ENCODE measurements around the gene CALD1.
A peak's percentile ranks its signal among the peaks of the same experiment; 100 is the strongest.

CALD1 gene

DNA sequence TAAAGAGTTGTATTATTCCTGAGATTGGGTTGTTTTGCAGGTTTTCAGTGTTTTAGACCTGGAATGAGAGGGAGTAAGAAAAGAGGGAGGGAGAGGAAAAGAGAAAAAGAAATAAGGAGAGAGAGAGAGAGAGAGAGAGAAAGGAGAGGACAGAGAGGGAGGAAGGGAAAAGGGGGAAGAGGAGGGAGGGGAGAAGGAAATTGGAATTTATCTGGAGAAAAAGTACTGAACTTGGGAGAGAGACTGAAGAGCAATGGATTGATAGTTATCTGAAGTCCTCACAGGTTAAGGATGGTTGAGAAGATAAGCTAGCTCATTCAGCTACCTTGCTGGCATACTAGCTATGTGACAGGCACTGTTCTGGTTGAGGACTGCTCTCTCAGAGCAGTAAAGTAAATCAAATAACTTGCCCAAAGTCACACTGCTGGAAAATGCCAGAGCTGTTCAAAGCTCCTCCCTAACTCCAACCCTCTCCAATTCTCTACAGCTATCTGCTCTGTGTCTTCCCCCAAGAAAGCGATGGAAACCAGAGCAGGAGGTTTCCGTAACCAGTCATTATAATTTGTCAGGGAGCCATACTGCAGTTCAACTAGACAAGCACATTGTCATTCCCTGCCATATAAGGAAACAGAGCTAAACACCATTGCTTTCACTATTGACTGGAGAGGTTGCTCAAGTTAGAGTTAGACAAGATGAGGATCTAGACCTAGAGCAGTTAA lies 10.7 kb downstream of the CALD1 start:
- no peak for DNase-seq

DNA sequence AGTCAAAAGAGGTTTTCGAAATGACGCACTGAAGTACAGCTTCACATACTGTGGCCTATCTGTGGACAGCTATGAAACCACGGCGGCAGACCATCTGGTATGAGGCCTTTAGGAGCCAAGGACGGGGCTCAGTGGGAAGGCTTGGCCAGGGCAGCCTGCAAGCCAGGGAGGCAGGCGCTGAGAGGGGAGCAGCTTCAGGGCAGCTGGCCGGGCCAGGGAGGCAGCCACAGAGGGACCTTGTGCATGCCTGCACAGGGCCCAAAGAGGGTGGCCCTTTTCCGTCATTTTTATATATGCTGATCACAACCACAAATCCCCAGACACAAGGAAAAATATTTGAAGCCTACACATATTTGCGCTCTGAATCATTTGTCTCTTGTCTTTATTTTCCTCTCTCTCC lies 13.5 kb downstream of the CALD1 start:
- no peak for DNase-seq

DNA sequence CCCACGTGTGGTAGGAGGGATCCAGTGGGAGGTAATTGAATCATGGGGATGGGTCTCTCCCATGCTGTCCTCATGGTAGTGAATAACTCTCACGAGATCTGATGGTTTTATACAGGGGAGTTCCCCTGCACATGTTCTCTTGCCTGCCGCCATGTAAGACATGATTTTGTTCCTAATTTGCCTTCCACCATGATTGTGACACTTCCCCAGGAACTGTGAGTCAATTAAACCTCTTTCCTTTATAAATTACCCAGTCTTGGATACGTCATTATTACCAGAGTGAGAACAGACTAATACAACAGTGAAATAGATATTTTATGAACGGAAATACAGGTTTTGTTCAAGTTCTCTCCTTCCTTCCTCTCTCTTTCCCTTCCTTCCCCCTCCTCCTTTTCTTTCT lies 15.8 kb downstream of the CALD1 start:
- no peak for DNase-seq

DNA sequence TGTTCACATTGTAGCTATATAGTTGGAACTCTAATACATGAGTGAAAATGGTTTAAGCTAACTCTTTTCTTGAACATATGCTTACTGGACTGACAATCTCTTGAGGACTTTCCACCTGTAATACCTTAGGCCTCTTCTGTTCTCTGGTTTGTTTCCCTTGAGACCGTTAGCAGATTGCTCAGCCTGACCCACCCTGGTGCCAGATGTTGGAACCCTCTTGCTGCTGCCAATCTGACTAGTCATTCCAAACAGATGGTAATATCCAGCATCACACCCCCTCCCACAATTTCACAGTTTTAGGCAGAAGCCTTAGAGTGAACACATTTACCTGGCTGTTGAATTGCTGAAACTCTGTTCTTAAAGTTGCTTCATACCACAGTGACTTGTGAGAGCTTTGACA lies 18.7 kb downstream of the CALD1 start:
- DNase-seq: no peak

DNA sequence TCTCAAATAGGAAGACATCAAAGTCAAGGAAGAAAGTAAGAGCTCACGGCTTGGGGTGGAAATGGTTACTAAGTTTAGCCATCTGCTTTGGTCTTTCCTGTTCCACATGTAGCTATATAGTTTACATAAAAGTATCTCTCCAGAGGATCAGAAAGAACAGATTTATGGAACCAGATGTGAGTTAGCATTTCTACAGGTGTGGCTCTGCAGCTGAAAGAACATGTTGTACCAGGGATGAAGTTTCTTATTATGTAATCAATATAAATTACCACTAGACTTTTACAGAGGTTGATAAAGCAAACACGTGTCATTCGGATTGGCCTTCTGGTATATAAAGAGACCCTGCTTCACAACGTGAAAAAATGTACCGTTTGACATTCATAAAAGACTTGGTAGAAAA lies 19.9 kb downstream of the CALD1 start:
- DNase-seq: no peak

DNA sequence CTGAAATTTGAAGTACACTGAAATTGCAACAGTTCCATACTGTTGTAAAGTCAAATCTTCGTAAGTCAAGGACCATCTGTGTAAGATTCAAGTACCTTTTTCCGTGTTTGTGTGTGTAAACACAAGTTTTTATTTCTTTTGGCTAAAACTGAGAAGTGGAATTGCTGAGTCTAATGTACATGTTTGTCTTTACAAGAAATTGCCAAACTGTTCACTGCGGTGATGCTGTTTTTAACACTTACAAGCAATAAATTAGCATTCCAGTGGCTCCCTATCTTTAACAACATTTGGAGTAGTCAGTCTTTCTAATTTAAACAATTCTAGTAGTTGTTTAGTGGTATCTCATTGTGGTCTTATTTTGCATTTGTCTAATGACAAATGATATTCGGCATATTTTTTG lies 23.3 kb downstream of the CALD1 start:
- DNase-seq: no peak

DNA sequence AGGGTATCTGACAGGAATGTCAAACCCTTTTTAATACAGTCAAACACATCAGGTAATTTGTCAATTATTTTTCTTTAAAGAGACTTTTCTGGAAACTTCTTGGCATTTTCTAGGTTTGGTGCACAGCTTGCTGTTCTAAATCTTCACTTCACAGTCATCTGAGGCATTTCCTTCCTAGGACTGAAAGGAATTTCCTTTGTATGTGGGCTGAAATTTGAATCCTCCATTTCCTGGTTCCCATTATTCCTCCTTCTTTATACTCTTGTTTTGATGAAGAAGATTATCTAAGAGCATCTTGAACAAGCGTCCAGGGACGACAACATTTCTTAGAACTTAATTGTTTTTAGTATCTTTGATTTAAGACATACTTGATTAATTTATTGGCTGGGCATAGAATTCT lies 24.9 kb downstream of the CALD1 start:
- no peak for DNase-seq

DNA sequence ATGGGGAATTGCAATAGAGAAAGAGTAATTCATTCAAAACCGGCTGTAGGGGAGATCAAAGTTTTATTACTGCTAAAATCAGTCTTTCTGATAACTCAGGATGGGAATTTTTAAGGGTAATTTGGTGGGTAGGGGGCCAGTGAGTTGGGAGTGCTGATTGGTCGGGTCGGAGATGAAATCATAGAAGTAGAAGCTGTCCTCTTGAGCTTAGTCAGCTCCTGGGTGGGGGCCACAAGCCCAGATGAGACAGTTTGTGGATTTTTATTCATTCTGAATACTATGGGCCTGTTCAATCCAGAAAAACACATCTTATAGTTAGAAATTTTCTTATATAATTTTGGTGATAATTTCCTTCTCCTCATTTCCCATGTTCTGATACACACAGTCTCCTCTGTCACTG lies 25.4 kb downstream of the CALD1 start:
- DNase-seq: no peak

DNA sequence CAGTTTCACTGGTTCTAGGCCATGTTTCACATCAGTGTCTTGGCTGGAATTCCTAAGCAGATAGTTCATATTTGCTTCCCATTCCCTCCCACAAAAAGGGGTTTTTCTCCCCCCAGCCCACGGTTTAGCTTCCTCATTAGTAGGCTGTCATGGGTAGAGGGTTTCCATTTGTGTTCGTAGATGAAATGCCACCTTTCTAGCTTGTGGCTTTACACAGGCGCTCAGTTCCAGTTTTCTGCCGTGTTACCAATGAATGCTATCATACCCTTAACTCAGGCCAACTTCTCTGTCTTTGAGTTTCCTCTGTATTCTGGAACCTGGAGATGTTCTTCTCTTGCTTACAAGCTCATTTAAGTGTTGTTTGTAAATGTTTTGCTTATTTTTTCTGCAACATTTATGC lies 26.8 kb downstream of the CALD1 start:
- DNase-seq: no peak

DNA sequence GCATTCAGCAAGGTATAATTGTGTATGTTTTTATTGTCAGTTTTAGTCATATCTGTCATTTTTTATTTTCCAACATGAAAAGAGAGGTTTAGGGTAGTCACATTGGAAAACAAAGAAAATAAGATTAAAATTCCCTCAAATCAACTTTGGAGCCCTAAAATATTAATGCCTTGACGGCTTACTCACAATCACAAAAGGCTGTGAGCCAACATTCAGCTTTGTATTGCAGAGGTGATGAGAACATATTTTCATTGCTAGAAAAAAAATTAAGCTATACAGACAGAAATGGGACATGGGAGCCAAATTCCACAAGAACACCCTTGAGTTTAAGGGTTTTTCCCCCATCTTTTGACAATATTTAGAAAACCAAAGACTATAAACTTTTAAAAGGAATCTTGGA lies 30.2 kb downstream of the CALD1 start:
- no peak for DNase-seq

DNA sequence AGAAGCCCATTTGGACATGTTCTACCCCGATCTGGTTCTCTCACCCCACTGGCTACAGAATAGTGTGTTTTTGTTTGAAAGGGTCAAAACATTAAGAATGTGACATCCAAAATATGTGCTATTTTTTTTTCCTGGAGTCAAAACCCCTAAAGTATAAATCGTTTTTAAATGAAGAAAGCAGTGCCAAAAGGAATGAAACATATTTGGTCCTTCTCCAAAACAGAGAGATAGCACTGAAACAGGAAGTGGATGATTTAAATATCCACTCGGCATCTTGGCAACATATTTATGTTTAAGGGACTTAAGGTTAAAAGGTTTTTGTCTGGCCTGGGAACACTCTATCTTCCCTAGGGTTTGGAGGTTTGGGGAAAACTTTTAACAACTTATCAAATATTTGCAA lies 32.3 kb downstream of the CALD1 start:
- DNase-seq: no peak

DNA sequence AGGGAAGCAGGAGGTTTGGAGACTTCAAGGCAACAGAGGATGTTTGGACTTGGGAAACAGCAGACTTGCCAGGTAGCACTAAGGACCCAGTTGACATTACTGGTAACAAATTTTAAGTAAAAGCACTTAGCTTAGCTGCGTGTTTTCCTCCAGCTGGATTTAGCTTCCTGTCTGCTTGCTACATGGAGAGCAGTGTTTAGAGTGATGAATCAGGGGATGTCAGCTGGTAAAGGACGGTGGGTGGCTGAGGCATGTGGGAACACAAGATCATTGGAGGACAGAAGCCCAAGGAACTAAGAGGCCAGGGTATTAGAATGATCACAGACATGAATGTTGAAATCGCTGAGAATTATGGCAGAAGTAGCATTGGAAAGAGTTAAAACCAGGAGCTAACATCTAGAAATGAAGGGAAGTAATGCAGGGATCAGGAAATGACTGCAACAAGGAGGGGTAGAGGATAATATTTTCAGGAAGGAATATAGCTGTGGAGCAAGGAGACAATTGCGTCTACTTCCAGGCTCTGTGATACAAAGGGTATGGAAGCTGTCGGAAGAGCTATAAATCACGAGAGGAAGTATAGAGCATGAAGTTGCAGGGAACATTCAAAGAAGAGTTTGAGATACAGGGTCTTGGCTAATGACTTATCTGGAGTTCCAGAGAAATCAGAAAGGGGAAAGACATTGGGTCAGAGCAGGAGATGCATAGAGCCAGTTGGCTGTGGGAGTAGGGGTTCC lies 34.4 kb downstream of the CALD1 start:
- no peak for DNase-seq

DNA sequence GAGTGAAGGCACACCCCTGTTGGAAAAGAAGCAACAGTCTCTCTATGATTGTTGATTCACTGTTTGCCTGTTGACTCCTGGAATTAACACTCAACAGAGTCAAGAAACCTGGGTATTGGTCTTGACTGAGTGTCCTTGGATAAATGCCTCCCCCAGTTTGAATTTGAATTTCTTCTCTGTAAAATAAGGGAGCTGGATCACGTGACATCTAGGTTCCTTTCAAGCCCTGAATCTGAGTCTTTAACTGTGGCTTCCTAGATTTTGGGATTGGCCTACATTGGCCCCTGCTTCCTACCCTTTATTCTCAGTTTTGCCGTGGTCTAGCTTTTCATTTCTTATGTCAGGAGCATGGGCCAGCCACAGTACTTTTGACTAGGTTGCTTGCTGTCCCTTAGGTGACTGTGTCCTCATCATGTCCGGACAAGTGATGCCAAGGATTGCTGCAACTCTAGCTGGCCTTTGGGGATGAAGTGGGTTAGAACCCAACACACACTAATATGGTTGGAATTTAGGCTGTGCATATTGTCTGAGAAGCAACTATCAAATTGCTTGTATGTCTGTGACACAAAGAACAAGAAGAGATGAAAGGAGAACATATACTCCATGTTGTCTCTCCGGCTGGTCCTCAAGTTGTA lies 35.4 kb downstream of the CALD1 start:
- no peak for DNase-seq

DNA sequence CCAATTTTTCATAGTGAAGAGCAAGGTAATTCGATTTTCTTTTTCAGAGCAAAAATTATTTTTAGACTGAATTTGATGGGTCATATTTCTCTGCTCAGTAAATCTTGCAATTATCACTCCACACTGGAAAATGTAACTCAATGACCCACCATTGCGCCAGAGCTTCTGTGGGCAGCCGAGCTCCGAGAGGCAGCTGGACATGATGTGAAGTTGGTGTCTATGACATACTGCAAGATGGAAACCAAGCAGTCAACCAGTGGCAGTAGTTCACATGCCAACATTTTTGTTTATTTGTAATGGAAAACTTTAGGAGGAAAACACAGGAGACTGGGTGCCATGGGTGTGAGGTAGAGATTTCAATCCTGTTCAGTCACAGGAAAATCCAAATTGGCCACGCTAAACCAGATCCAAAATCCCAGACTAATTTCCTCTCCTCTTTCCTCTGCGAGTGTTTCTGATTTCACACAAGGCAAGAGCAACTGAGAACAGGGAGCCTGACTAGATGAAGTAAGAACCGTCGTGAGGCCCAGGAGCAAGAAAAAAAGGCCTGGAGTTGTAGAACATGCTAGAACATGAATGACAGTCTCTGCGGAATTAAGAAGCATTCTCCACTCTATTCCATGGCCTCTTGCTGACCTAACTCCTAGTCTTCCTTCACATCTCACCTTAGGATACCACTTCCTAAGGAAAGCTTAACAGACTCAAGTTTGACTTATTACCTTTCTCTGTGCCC lies 39.3 kb downstream of the CALD1 start:
- DNase-seq: no peak

DNA sequence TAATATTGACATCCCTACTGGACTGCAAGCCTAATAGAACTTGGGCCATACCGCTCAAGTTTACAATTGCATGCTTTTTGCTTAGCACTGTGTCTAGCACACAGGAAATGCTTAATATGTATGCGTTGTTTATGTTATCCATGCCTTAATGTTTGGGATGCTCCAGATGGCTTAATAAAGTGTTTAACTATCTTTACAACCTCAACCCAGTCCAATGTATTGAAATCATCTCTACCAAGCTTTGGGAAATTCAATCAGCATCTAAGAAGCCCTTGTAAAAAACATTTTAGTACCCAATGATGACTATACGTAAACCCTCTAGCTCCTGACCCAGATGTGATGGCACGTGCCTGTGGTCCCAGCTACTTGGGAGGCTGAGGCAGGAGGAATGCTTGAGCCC lies 40.0 kb downstream of the CALD1 start:
- DNase-seq: no peak

DNA sequence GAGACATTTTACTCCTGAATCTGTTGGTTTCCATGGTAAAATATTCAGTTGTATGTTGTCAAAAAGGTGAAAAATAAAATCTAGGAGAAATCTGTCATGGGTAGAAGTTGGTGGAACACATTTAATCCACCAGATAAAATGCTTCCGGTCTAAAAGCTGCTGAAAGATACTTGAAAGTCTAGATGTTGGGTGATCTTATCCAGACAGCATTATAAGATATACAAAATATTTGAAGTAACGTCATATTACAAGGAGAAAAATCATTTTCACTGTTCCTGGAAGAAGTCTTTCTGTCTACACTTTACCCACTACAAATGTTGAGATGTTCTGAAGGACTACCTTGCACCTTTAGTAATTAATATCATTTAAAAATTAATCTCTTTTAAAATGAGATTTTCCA lies 40.9 kb downstream of the CALD1 start:
- DNase-seq: no peak

DNA sequence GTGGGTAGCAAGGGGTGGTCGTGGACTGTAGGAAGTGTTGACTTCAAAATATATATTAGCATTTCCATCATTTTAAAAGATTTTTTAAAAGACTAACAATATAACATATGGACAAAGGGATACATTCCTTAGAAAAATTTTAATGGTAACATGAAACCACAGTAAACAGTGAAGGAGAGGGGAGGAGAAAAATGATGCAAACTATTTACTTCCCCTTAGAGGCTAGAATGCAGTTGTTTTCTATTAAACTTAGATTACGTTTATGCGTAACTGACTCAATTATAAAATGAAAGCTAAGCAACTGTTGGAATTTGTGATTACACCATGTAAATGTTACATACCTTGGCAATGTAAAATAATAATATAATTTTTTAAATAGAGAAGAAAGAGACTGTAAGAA lies 41.3 kb downstream of the CALD1 start:
- no peak for DNase-seq

DNA sequence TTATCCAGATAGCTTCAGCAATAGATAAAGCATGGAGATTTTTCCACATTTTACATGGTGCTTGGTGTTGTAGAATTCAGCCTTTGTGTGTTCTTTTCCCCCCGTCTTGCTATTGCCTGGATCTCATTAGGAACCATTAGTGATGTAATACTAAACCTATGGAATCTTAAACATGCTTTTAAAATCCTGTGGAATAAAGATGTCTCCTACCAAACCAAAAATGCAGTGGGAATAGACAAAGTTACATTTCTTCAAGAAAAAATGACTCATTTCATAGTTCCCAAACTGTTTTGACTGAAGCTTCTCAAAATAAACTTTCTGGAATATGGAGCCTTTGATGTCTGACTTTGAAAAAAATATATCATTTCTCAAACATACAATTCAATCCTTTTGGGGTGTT lies 44.0 kb downstream of the CALD1 start:
- no peak for DNase-seq

DNA sequence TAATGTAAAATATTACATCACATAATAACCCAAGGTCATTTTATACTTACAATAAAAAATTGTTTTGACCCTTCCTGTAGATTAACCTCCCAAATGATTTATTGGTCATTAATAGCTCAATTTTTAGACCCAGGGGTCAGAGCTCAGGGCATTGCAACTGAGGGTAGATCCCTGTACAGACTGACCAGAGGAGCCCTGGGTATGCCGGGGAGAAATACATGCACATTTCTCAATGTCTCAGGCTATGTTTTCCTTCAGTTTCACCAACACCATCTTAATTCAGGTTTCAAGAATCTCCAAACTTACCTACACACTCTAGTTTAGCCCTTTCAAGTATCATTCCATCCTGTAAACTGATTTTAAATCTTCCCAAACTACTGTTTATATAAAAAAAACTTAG lies 46.2 kb downstream of the CALD1 start:
- DNase-seq: no peak

DNA sequence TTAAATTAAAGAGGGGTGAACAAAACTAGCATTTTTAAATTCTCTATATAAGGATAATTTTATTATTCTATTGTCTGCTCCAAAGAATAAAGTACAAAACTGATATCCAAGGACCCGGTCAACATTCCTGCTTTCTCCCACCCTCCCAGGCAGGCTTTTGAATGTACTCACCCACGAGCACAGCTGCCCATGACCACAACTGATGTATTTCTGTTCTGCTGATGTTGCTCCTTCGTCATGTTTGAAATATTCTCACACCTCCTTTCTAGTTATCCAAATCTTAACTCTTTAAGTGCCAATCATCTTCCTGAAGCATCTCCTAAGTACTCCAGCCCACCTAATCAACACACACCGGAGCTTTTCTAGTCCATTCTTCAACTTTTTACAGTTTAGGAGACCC lies 46.7 kb downstream of the CALD1 start:
- DNase-seq: no peak

DNA sequence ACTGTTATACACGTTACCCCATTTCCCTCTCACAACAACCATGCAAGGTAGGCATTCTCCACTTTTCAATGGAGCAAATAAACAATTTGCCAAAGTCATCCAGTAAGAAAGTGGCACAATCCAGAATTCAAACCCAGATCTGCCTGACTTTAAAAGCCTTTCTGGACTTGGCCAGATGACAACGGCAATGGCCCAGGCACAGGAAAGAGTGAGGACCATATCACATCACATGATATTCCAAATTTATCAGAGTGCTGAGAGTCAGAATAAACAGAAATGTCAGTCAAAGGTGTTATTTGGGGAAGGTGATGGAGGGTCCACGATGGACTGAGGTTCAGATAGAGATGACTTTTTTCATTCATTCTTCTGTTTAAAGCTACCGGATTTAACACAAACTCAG lies 48.0 kb downstream of the CALD1 start:
- no peak for DNase-seq

DNA sequence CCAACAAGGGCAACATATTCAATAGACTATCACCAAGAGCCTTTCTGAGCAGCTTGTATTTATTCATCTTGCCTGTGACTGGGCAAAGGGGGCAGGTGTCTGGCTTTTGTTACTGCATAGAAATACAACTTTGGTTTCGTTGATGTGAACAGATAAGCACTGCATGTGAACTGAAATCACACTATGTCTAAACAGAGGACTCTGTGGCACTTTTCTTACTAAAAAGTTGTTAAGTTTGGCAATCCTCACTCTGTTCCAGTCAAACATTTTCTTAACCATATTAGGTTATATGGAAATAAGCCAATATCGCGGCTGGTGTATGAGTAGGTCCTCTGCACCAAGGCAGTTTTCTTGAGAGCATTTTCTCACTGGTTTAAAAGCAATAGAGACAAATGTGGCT lies 48.5 kb downstream of the CALD1 start:
- peak in 1 of 5 experiments; percentile 47 for DNase-seq

DNA sequence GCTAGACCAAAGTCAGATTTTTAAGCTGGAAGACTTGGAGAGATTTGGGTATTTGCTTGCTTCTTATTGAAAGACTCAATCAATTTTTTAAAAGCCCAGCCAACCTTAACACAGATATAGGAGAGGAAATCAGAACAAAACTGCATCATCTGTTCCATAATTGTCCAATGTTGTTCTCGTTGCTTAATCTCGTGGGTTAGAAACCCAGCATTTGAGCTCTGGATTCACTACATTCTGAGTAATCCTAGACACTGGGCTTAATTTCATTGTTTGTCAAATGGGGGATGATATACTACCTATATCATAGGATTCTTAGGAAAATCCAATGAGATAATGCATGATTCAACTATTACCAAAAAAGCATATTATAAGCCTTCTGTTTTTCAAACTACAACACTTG lies 48.9 kb downstream of the CALD1 start:
- DNase-seq: no peak
